ENCODE measurements around the gene CSMD2.

The CSMD2 gene

GRCh38 chr1:33782776-33783175, 382.3 kb downstream of the CSMD2 start:
- TF ChIP-seq CTCF (IDR thresholded peaks at IDR 0.05; ENCODE audit: insufficient read depth, missing control alignments) = no peak
- FAIRE-seq (no peak), DNase-seq (ENCODE audit: insufficient read length, low spot score) (no peak)

GRCh38 chr1:33781652-33782051, 383.4 kb downstream of the CSMD2 start:
- TF ChIP-seq CTCF (IDR thresholded peaks at IDR 0.05; ENCODE audit: insufficient read depth, missing control alignments) = no peak
- FAIRE-seq (no peak), DNase-seq (ENCODE audit: insufficient read length, low spot score) (no peak)

- FAIRE-seq = no peak
- TF ChIP-seq CTCF (IDR thresholded peaks at IDR 0.05; ENCODE audit: insufficient read depth, missing control alignments) = no peak
- no peak for DNase-seq (ENCODE audit: insufficient read length, low spot score)
These were observed 387.7 kb downstream of the CSMD2 start for GRCh38 chr1:33777337-33777736.

GRCh38 chr1:33768821-33769220, 396.2 kb downstream of the CSMD2 start:
- DNase-seq (ENCODE audit: insufficient read length, low spot score) (no peak), FAIRE-seq (no peak)
- no peak for TF ChIP-seq CTCF (IDR thresholded peaks at IDR 0.05; ENCODE audit: insufficient read depth, missing control alignments)

- no peak for TF ChIP-seq CTCF (IDR thresholded peaks at IDR 0.05; ENCODE audit: insufficient read depth, missing control alignments)
- FAIRE-seq (no peak), DNase-seq (ENCODE audit: insufficient read length, low spot score) (no peak)
These were observed 396.9 kb downstream of the CSMD2 start for GRCh38 chr1:33768106-33768505.

GRCh38 chr1:33764149-33764548, 400.9 kb downstream of the CSMD2 start:
- no peak for TF ChIP-seq CTCF (IDR thresholded peaks at IDR 0.05; ENCODE audit: insufficient read depth, missing control alignments)
- no peak for FAIRE-seq
- DNase-seq (ENCODE audit: insufficient read length, low spot score) = no peak

GRCh38 chr1:33763406-33763805, 401.6 kb downstream of the CSMD2 start:
- TF ChIP-seq CTCF (IDR thresholded peaks at IDR 0.05; ENCODE audit: insufficient read depth, missing control alignments) = no peak
- no peak for FAIRE-seq
- no peak for DNase-seq (ENCODE audit: insufficient read length, low spot score)
